GM12878 (cell line): ENCODE data around the gene NSD2. TPM values are rescaled to one million over a fixed set of nuclear protein-coding genes. Genes with fewer than 3 reads are reported as not detected.

Source experiments
- ATAC-seq: fragments of 200-7000 bp; cut with Tn5 transposase; 3 replicates; pipeline ENCODE4 v1.9.1; 2020; ENCODE audit warnings: mild to moderate bottlenecking, moderate library complexity
- BruUV-seq: library from RNA; stranded (reverse); fragments of 400-500 nt; replicated peaks from 2 replicates; lab custom pipeline; 2021; lab: Mats Ljungman, UMichigan
- CTCF ChIA-PET: fragments of 300-600 bp; sonication (Branson Sonifier 250); formaldehyde crosslinking; extraction: SDS; loops from one replicate; lab custom pipeline; 2021; ENCODE audit warnings: inconsistent platforms; lab: Yijun Ruan, JAX
- POLR2A ChIA-PET: fragments of 350-600 bp; formaldehyde crosslinking; extraction: SDS; loops from one replicate; lab custom pipeline; 2021; ENCODE audit warnings: inconsistent platforms; lab: Charles Lee
- RAD21 ChIA-PET: fragments of 300-600 bp; sonication (Branson Sonifier 250); formaldehyde crosslinking; loops from one replicate; lab custom pipeline; 2023; ENCODE audit warnings: antibody characterized with exemption; ENCODE audit not compliant: unreplicated experiment; lab: Charles Lee
- SMC1A ChIA-PET: fragments of 300-600 bp; sonication (Branson Sonifier 250); formaldehyde crosslinking; loops from one replicate; lab custom pipeline; 2023; ENCODE audit not compliant: unreplicated experiment, uncharacterized antibody; lab: Charles Lee
- DNase-seq: peaks from one replicate; pipeline ENCODE4 v3.0.0-alpha.2; 2011; ENCODE audit warnings: low read depth, low spot score
- FAIRE-seq: peaks from 3 replicates; lab custom pipeline; 2011; peaks lifted over from hg19 to GRCh38; lab: Jason Lieb, UNC
- H2AFZ ChIP-seq: 2 replicates; pipeline ENCODE4 v1.6.0; 2011; ENCODE audit warnings: low read depth, low read length, control low read depth; ENCODE audit not compliant: control insufficient read depth
- H3K27ac ChIP-seq: 2 replicates; pipeline ENCODE4 v1.5.1; 2011; ENCODE audit warnings: control low read depth; ENCODE audit not compliant: control insufficient read depth, insufficient read depth
- H3K27me3 ChIP-seq, 2 experiments: replicated peaks in 1 of 2; 2 replicates each; pipeline versions ENCODE4 v1.6.0 to v1.6.1; 2011; ENCODE audit warnings: low read length in 1 of 2; ENCODE audit not compliant: control insufficient read depth in 2 of 2, insufficient read depth in 2 of 2
- H3K36me3 ChIP-seq, 2 experiments: 2 replicates each; pipeline ENCODE4 v1.5.1; 2011; ENCODE audit warnings: low read length in 1 of 2; ENCODE audit not compliant: control insufficient read depth in 2 of 2, insufficient read depth in 2 of 2
- H3K4me1 ChIP-seq: 2 replicates; pipeline ENCODE4 v1.6.1; 2011; ENCODE audit warnings: mild to moderate bottlenecking, low read length, moderate library complexity, mixed read lengths; ENCODE audit not compliant: control insufficient read depth, insufficient read depth
- H3K4me2 ChIP-seq: 2 replicates; pipeline ENCODE4 v1.6.0; 2011; ENCODE audit warnings: control low read depth; ENCODE audit not compliant: control insufficient read depth, insufficient read depth
- H3K4me3 ChIP-seq: fragments of 200-600 bp; sonication (generic); 2 replicates; pipeline ENCODE4 v1.5.1; 2016
- H3K79me2 ChIP-seq: 2 replicates; pipeline ENCODE4 v1.6.0; 2011; ENCODE audit warnings: low read length; ENCODE audit not compliant: control insufficient read depth, insufficient read depth
- H3K9ac ChIP-seq: 2 replicates; pipeline ENCODE4 v1.8.0; 2011; ENCODE audit warnings: low read length, control low read depth, mixed read lengths; ENCODE audit not compliant: control insufficient read depth, insufficient read depth
- H3K9me3 ChIP-seq: replicated peaks from 3 replicates; pipeline ENCODE4 v1.5.1; 2011; ENCODE audit warnings: mild to moderate bottlenecking, low read length; ENCODE audit not compliant: control insufficient read depth, insufficient read depth
- H4K20me1 ChIP-seq: 2 replicates; pipeline ENCODE4 v1.6.0; 2011; ENCODE audit not compliant: control insufficient read depth, insufficient read depth
- HDGF ChIP-seq: fragments of 450-650 bp; IDR thresholded peaks from 2 replicates; pipeline ENCODE4 v1.6.1; 2016; ENCODE audit warnings: antibody characterized with exemption
- NFXL1 ChIP-seq: fragments of 450-650 bp; IDR thresholded peaks from 2 replicates; pipeline ENCODE4 v1.6.1; 2017; ENCODE audit warnings: antibody characterized with exemption, mild to moderate bottlenecking, borderline replicate concordance
- NFYA ChIP-seq: IDR thresholded peaks from 2 replicates; pipeline ENCODE4 v1.6.1; 2011; ENCODE audit warnings: low read depth, mild to moderate bottlenecking, low read length, improper control_type of control experiment, borderline replicate concordance
- PML ChIP-seq: IDR thresholded peaks from 2 replicates; pipeline ENCODE4 v1.6.1; 2012; ENCODE audit warnings: low read length, inconsistent platforms
- RAD51 ChIP-seq: fragments of 450-650 bp; IDR thresholded peaks from 2 replicates; pipeline ENCODE4 v1.6.1; 2016; ENCODE audit warnings: moderate library complexity, mild to moderate bottlenecking, inconsistent platforms
- RB1 ChIP-seq: fragments of 450-650 bp; formaldehyde crosslinking; IDR thresholded peaks from 2 replicates; pipeline ENCODE4 v1.6.1; 2017; ENCODE audit warnings: mild to moderate bottlenecking, borderline replicate concordance
- TCF3 ChIP-seq: IDR thresholded peaks from 2 replicates; pipeline ENCODE4 v1.6.1; 2012; ENCODE audit warnings: low read depth, mild to moderate bottlenecking, low read length, borderline replicate concordance; ENCODE audit not compliant: insufficient read depth
- WGBS: methylation state at CpG from one replicate; pipeline ENCODE4 v1.1.6; 2016; ENCODE audit warnings: low lambda C conversion rate; ENCODE audit not compliant: insufficient replicate concordance, insufficient coverage; ENCODE audit errors: missing lambda C conversion rate; 5-methylcytosine and 5-hydroxymethylcytosine counted together
- in situ Hi-C: fragments of 300-500 bp; cut with MboI; formaldehyde crosslinking; loops from 9 replicates; pipeline ENCODE4 v1.14.3; 2018; ENCODE audit warnings: mixed read lengths
- intact Hi-C: fragments of 100-400 bp; cut with micrococcal nuclease; formaldehyde crosslinking; loops from one replicate; pipeline ENCODE4 v1.14.2; 2022; ENCODE audit not compliant: unreplicated experiment
- polyA plus RNA-seq, 11 experiments: library from polyadenylated mRNA; depleted of rRNA in 4 of 11; unstranded in 6 of 11; stranded (reverse) in 5 of 11; fragments of >200 nt; fragmentation: Nextera tagmentation in 4 of 11; fragmentation: Illumina TruSeq in 1 of 11; extraction: Ambion mirVana in 4 of 11; extraction: Trizol in 1 of 11; gene quantifications; 1 replicate in 1 of 11; 2 replicates in 10 of 11; pipeline versions ENCODE4 v1.2.1 to v1.2.3, GENCODE V29; 2011 to 2016; ENCODE audit warnings: inconsistent platforms in 2 of 11, missing spikeins in 2 of 11, low read depth in 1 of 11
- total RNA-seq, 4 experiments: library from RNA; depleted of rRNA in 3 of 4; stranded (reverse); fragments of >200 nt in 3 of 4; fragmentation: Illumina TruSeq in 1 of 4; extraction: Trizol in 1 of 4; gene quantifications; 2 replicates each; pipeline versions ENCODE4 v1.2.1 to v1.2.3, GENCODE V29; 2013 to 2021

Gene NSD2
- total and polyA plus RNA-seq, 10 of the 15 experiments (the other 5 are each of a cell fraction or from before 2014, with no cell fraction given) = 8.6 to 139 (median 67.2) TPM

GRCh38 chr4:1869530-1870327 lies 1.5 kb upstream of the NSD2 start:
- in situ Hi-C loops = no loop called here
- H3K4me1 ChIP-seq = peaks cover 20% of the 10 kb centered on the region
- no peak for DNase-seq
- ChIA-PET POLR2A (interaction anchor here (1.2 to 1.7 kb wide), 6 partner anchors 8 to 158 kb away, joined by 3 to 5 read pairs (median 4); partner anchors contain the start of genes LETM1 and SLBP), CTCF (interaction anchor here (1.7 to 1.8 kb wide), 2 partner anchors 13 to 29 kb away, joined by 5 to 10 read pairs; no protein-coding TSS in a partner anchor), RAD21 (interaction anchor here (0.7 kb wide), 1 partner anchor 668 kb away, joined by 3 read pairs; no protein-coding TSS in a partner anchor), SMC1A (interaction anchor here (1.4 kb wide), 1 partner anchor 13 kb away, joined by 6 read pairs; the partner anchor contains the start of gene LETM1)
- no peaks in the 10 kb centered on the region for H3K36me3 ChIP-seq
- H3K9me3 ChIP-seq = no peaks in the 10 kb centered on the region
- no peaks in the 10 kb centered on the region; the same call in 1 of the 2 replicates for H4K20me1 ChIP-seq
- intact Hi-C loops = loop anchor here (1.0 to 10.0 kb wide), 3 partner anchors 13 to 545 kb away; partner anchors contain the start of genes CFAP99, LETM1, SLBP and ZFYVE28
- peak overlapping the region; percentile 88 for H2AFZ ChIP-seq
- FAIRE-seq = no peak
- BruUV-seq = TSS peak; percentile 80
- ATAC-seq = peak; percentile 54
- H3K79me2 ChIP-seq = peaks cover 37% of the 10 kb centered on the region
- peak overlapping the region; percentile 92 for H3K9ac ChIP-seq
- 37% methylated on average over 19 of the region's 19 CpGs for WGBS
- no peak for TF ChIP-seq PML
- TF ChIP-seq NFYA = no peak
- no peak for TF ChIP-seq RB1
- no peak for TF ChIP-seq HDGF
- no peak for TF ChIP-seq TCF3
- no peak for TF ChIP-seq NFXL1
- TF ChIP-seq RAD51 = no peak
- no peaks in the 10 kb centered on the region for H3K27me3 ChIP-seq
- H3K27ac ChIP-seq = peak overlapping the region; percentile 97
- H3K4me3 ChIP-seq = peak overlapping the region; percentile 76
- peak overlapping the region; percentile 93 for H3K4me2 ChIP-seq
